Measurements from ENCODE around the gene CDC20B. TPM values are rescaled to one million over a fixed set of nuclear protein-coding genes. Genes with fewer than 3 reads are reported as not detected.
"Not testable (repeated sequence)": the region's sequence is repeated elsewhere in the genome, so short reads cannot be mapped to it uniquely, and the experiment has no call there.

CDC20B gene
- total and polyA plus RNA-seq, 4 donors, result 0.28 to 5.7 (median 0.92) TPM

GRCh38 chr5:55096861-55097260 lies 76.1 kb downstream of the CDC20B start:
- Histone ChIP-seq H3K27ac (ENCODE audit: low read depth in 1 of 2, low read length in 1 of 2) (no peak overlapping the region), H3K9ac (ENCODE audit: insufficient read depth in 1 of 2, low read length in 2 of 2) (no peak overlapping the region), H3K9me3 (ENCODE audit: control insufficient read depth in 4 of 4, insufficient read depth in 3 of 4, low read length in 3 of 4) (no peaks in the 10 kb centered on the region)

GRCh38 chr5:55096182-55096581 lies 76.8 kb downstream of the CDC20B start:
- Histone ChIP-seq H3K9me3 (ENCODE audit: control insufficient read depth in 4 of 4, insufficient read depth in 3 of 4, low read length in 3 of 4) (no peaks in the 10 kb centered on the region), H3K36me3 (ENCODE audit: control insufficient read depth in 4 of 4, insufficient read depth in 4 of 4, low read length in 4 of 4) (no peaks in the 10 kb centered on the region), H3K27ac (ENCODE audit: low read depth in 1 of 2, low read length in 1 of 2) (no peak overlapping the region), H3K27me3 (ENCODE audit: control insufficient read depth in 3 of 3, insufficient read depth in 3 of 3, low read length in 2 of 3) (no peaks in the 10 kb centered on the region), H3K9ac (ENCODE audit: insufficient read depth in 1 of 2, low read length in 2 of 2) (no peak overlapping the region), H3K4me1 (ENCODE audit: control insufficient read depth in 5 of 5, insufficient read depth in 5 of 5, low read length in 5 of 5) (no peaks in the 10 kb centered on the region), H3K4me3 (no peak overlapping the region)
- no peak for TF ChIP-seq CTCF (IDR thresholded peaks at IDR 0.05; ENCODE audit: control extremely low read depth, extremely low read depth)
- ATAC-seq (ENCODE audit: insufficient read depth, low FRiP score) (no peak), DNase-seq (no peak)
- 69 to 73% methylated on average over 3 of the region's 3 CpGs for WGBS, 2 donors

More at GRCh38 chr5:55096861-55097260, 76.1 kb downstream of the CDC20B start:
- DNase-seq, result peak in 1 of 3 donors; percentile 7
- ATAC-seq (ENCODE audit: insufficient read depth, low FRiP score), result no peak
- no peaks in the 10 kb centered on the region for H3K27me3 ChIP-seq (ENCODE audit: control insufficient read depth in 3 of 3, insufficient read depth in 3 of 3, low read length in 2 of 3)
- WGBS, 2 donors, result 64 to 81% methylated on average over 6 of the region's 6 CpGs
- TF ChIP-seq CTCF (IDR thresholded peaks at IDR 0.05; ENCODE audit: control extremely low read depth, extremely low read depth), result no peak
- no peak overlapping the region for H3K4me3 ChIP-seq
- no peaks in the 10 kb centered on the region for H3K36me3 ChIP-seq (ENCODE audit: control insufficient read depth in 4 of 4, insufficient read depth in 4 of 4, low read length in 4 of 4)
- H3K4me1 ChIP-seq (ENCODE audit: control insufficient read depth in 5 of 5, insufficient read depth in 5 of 5, low read length in 5 of 5), result no peaks in the 10 kb centered on the region

- H3K9me3 ChIP-seq (ENCODE audit: control insufficient read depth in 4 of 4, insufficient read depth in 3 of 4, low read length in 3 of 4); H3K4me1 ChIP-seq (ENCODE audit: control insufficient read depth in 5 of 5, insufficient read depth in 5 of 5, low read length in 5 of 5); ATAC-seq (ENCODE audit: insufficient read depth, low FRiP score); H3K27ac ChIP-seq (ENCODE audit: low read depth in 1 of 2, low read length in 1 of 2); DNase-seq; H3K36me3 ChIP-seq (ENCODE audit: control insufficient read depth in 4 of 4, insufficient read depth in 4 of 4, low read length in 4 of 4); H3K9ac ChIP-seq (ENCODE audit: insufficient read depth in 1 of 2, low read length in 2 of 2); H3K27me3 ChIP-seq (ENCODE audit: control insufficient read depth in 3 of 3, insufficient read depth in 3 of 3, low read length in 2 of 3); H3K4me3 ChIP-seq: not testable (repeated sequence)
- WGBS, 2 donors, result 92 to 93% methylated on average over 6 of the region's 6 CpGs
Measured at GRCh38 chr5:55091011-55091410, 82.0 kb downstream of the CDC20B start.

- not testable (repeated sequence) for H3K9me3 ChIP-seq (ENCODE audit: control insufficient read depth in 4 of 4, insufficient read depth in 3 of 4, low read length in 3 of 4); H3K4me3 ChIP-seq; DNase-seq; H3K27me3 ChIP-seq (ENCODE audit: control insufficient read depth in 3 of 3, insufficient read depth in 3 of 3, low read length in 2 of 3); ATAC-seq (ENCODE audit: insufficient read depth, low FRiP score); H3K9ac ChIP-seq (ENCODE audit: insufficient read depth in 1 of 2, low read length in 2 of 2); H3K27ac ChIP-seq (ENCODE audit: low read depth in 1 of 2, low read length in 1 of 2); H3K4me1 ChIP-seq (ENCODE audit: control insufficient read depth in 5 of 5, insufficient read depth in 5 of 5, low read length in 5 of 5); H3K36me3 ChIP-seq (ENCODE audit: control insufficient read depth in 4 of 4, insufficient read depth in 4 of 4, low read length in 4 of 4)
- 83 to 92% methylated on average over 2 of the region's 2 CpGs for WGBS, 2 donors
Measured at GRCh38 chr5:55089301-55089700, 83.7 kb downstream of the CDC20B start.

GRCh38 chr5:55081541-55081940 lies 91.4 kb downstream of the CDC20B start:
- Histone ChIP-seq H3K27ac (ENCODE audit: low read depth in 1 of 2, low read length in 1 of 2) (no peak overlapping the region), H3K4me3 (no peak overlapping the region), H3K4me1 (ENCODE audit: control insufficient read depth in 5 of 5, insufficient read depth in 5 of 5, low read length in 5 of 5) (no peaks in the 10 kb centered on the region), H3K27me3 (ENCODE audit: control insufficient read depth in 3 of 3, insufficient read depth in 3 of 3, low read length in 2 of 3) (no peaks in the 10 kb centered on the region), H3K9me3 (ENCODE audit: control insufficient read depth in 4 of 4, insufficient read depth in 3 of 4, low read length in 3 of 4) (peaks cover 0 to 4% (median under 1%) of the 10 kb centered on the region in 4 donors), H3K36me3 (ENCODE audit: control insufficient read depth in 4 of 4, insufficient read depth in 4 of 4, low read length in 4 of 4) (no peaks in the 10 kb centered on the region), H3K9ac (ENCODE audit: insufficient read depth in 1 of 2, low read length in 2 of 2) (no peak overlapping the region)
- no peak for ATAC-seq (ENCODE audit: insufficient read depth, low FRiP score)
- no peak for TF ChIP-seq CTCF (IDR thresholded peaks at IDR 0.05; ENCODE audit: control extremely low read depth, extremely low read depth)
- DNase-seq, result no peak
